Peyer's patch (tissue), 4 donors: ENCODE data around the gene HLA-DOA. TPM values are rescaled to one million over a fixed set of nuclear protein-coding genes. Genes with fewer than 3 reads are reported as not detected.

ENCODE experiments used
- DNase-seq, 3 donors: peaks; one replicate each; pipeline ENCODE4 v3.0.0-alpha.2; 2017 to 2019
- H3K27ac ChIP-seq, 4 donors: fragments of 200-600 bp; sonication (generic); one replicate each; pipeline ENCODE4 v1.5.1; 2016 to 2019
- H3K27me3 ChIP-seq, 2 donors: fragments of 200-600 bp; sonication (generic); one replicate each; pipeline ENCODE4 v1.5.1; 2019
- H3K36me3 ChIP-seq, 3 donors: fragments of 200-600 bp; sonication (generic); one replicate each; pipeline ENCODE4 v1.5.1; 2016 to 2019
- H3K4me1 ChIP-seq, 4 donors: fragments of 200-600 bp; sonication (generic); one replicate each; pipeline ENCODE4 v1.5.1; 2016 to 2019
- H3K4me3 ChIP-seq, 4 donors: fragments of 200-600 bp; sonication (generic); 1 replicate in 3 of 4; 2 replicates in 1 of 4; pipeline ENCODE4 v1.5.1; 2016 to 2019; ENCODE audit warnings: mild to moderate bottlenecking in 1 of 4
- H3K9me3 ChIP-seq, 4 donors: fragments of 200-600 bp; sonication (generic); one replicate each; pipeline ENCODE4 v1.5.1; 2016 to 2019; ENCODE audit warnings: mild to moderate bottlenecking in 1 of 4
- POLR2A ChIP-seq, 2 donors: fragments of 450-650 bp; IDR thresholded peaks; one replicate each; pipeline ENCODE4 v1.5.1; 2017; ENCODE audit warnings: antibody characterized with exemption in 2 of 2, mild to moderate bottlenecking in 2 of 2, moderate library complexity in 2 of 2
- total RNA-seq, 4 donors: library from RNA; depleted of rRNA; stranded (reverse); fragments of >200 nt; gene quantifications; one replicate each; pipeline ENCODE4 v1.1.0, GENCODE V29; 2016
- TF ChIP-seq, protein P1 (sequence below), 6 experiments: fragments of 450-650 bp in 4 of 6; fragments of 200-600 bp in 2 of 6; sonication (generic) in 1 of 6; IDR thresholded peaks; one replicate each; pipeline ENCODE4 v1.5.1; 2017 to 2019; ENCODE audit warnings: antibody characterized with exemption in 6 of 6, mild to moderate bottlenecking in 3 of 6, moderate library complexity in 1 of 6

HLA-DOA gene
- total RNA-seq, 4 donors from 2014 or later = 0.95 to 26.4 (median 1.5) TPM; not detected in 1

DNA sequence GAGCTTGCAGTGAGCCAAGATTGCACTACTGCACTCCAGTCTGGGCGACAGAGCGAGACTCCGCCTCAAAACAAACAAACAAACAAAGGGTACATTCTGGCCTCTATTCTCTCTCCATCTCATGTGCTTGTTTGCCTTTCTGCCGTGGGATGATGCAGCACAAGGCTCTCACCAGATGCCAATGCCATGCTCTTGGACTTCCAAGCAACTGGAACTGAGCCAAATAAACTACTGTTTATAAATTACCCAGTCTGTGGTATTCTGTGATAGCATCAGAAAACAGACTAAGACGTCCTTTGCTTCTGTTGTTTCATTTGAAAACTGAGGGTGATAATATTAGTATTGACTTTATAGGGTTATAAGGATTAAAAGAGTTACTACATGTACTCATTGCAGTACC, 44.6 kb downstream of the HLA-DOA start:
- Histone ChIP-seq H3K27me3 (no peaks in the 10 kb centered on the region), H3K27ac (no peak overlapping the region), H3K9me3 (no peaks in the 10 kb centered on the region), H3K4me3 (no peak overlapping the region), H3K4me1 (peaks cover 0 to 28% (median 3%) of the 10 kb centered on the region in 4 donors), H3K36me3 (no peaks in the 10 kb centered on the region)
- DNase-seq = no peak
- TF ChIP-seq, protein P1, sequence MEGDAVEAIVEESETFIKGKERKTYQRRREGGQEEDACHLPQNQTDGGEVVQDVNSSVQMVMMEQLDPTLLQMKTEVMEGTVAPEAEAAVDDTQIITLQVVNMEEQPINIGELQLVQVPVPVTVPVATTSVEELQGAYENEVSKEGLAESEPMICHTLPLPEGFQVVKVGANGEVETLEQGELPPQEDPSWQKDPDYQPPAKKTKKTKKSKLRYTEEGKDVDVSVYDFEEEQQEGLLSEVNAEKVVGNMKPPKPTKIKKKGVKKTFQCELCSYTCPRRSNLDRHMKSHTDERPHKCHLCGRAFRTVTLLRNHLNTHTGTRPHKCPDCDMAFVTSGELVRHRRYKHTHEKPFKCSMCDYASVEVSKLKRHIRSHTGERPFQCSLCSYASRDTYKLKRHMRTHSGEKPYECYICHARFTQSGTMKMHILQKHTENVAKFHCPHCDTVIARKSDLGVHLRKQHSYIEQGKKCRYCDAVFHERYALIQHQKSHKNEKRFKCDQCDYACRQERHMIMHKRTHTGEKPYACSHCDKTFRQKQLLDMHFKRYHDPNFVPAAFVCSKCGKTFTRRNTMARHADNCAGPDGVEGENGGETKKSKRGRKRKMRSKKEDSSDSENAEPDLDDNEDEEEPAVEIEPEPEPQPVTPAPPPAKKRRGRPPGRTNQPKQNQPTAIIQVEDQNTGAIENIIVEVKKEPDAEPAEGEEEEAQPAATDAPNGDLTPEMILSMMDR (IDR thresholded peaks at IDR 0.05) = no peak
- TF ChIP-seq POLR2A (IDR thresholded peaks at IDR 0.05) = no peak

DNA sequence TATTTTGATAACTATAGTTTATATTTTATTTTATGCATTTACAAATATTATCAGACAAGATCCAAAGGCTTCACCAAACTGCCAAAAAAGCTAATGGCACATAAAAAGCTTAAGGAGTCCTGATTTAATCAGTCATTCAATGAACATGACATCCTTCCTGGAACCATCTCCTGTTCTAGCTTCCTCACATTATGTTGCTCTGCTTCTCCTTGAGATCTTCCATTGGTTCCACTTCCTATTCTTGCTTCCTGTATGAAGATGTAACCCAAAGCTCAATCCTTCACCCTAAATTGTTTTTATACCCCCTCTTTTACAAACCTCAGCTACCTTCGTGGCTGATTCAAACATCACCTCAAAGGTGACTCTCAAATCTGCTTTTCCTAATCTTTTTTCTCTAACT, 45.5 kb downstream of the HLA-DOA start:
- no peaks in the 10 kb centered on the region for H3K27me3 ChIP-seq
- H3K9me3 ChIP-seq = no peaks in the 10 kb centered on the region
- H3K4me1 ChIP-seq = peaks cover 0 to 28% (median 3%) of the 10 kb centered on the region in 4 donors
- H3K4me3 ChIP-seq = no peak overlapping the region
- TF ChIP-seq POLR2A (IDR thresholded peaks at IDR 0.05) = no peak
- TF ChIP-seq, protein P1 (IDR thresholded peaks at IDR 0.05) = no peak
- H3K27ac ChIP-seq = no peak overlapping the region
- no peaks in the 10 kb centered on the region for H3K36me3 ChIP-seq
- no peak for DNase-seq

DNA sequence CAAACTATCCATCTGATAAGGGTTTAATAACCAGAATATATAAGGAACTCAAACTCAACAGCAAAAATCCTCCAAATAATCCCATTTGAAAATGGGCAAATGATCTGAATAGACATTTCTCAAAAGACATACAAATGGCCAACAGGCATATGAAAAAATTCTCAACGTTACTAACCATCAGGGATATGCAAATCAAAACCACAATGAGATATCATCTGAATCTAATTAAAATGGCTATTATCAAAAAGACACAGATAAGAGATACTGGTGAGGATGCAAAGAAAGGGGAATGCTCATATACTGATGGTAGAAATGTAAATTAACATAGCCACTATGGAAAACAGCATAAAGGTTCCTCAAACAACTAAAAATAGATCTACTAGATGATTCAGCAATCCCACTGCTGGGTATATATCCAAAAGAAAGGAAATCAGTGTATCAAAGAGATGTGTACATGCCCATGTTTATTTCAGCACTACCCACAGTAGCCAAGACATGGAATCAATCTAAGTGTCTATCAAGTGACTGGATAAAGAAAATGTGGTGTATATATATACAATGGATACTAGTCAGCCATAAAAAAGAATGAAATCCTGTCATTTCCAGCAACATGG, 47.1 kb downstream of the HLA-DOA start:
- H3K4me3 ChIP-seq = no peak overlapping the region
- H3K27me3 ChIP-seq = no peaks in the 10 kb centered on the region
- TF ChIP-seq, protein P1 (IDR thresholded peaks at IDR 0.05) = no peak
- no peak for TF ChIP-seq POLR2A (IDR thresholded peaks at IDR 0.05)
- no peak overlapping the region for H3K27ac ChIP-seq
- H3K9me3 ChIP-seq = no peaks in the 10 kb centered on the region
- no peak for DNase-seq
- peaks cover 0 to 26% (median 3%) of the 10 kb centered on the region in 4 donors for H3K4me1 ChIP-seq
- H3K36me3 ChIP-seq = no peaks in the 10 kb centered on the region

DNA sequence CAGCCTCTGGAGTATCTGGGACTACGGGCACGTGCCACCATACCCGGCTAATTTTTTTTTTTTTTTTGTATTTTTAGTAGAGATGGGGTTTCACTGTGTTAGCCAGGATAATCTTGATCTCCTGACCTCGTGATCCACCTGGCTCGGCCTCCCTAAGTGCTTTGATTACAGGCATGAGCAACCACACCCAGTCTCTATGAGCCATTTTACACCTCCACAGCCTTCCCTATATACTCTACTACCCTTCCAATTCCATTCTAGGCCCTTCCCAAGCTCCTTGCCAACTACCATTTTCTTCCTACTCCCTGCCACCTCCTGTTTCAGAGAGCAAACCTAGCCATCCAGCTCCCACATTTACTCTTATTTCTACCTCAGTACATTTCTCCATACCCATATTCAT, 48.8 kb downstream of the HLA-DOA start:
- H3K9me3 ChIP-seq = no peaks in the 10 kb centered on the region
- H3K27ac ChIP-seq = no peak overlapping the region
- H3K4me1 ChIP-seq = peaks cover 0 to 9% (median 0%) of the 10 kb centered on the region in 4 donors
- H3K27me3 ChIP-seq = no peaks in the 10 kb centered on the region
- TF ChIP-seq, protein P1 (IDR thresholded peaks at IDR 0.05) = no peak
- no peak for TF ChIP-seq POLR2A (IDR thresholded peaks at IDR 0.05)
- H3K36me3 ChIP-seq = no peaks in the 10 kb centered on the region
- no peak for DNase-seq
- no peak overlapping the region for H3K4me3 ChIP-seq

DNA sequence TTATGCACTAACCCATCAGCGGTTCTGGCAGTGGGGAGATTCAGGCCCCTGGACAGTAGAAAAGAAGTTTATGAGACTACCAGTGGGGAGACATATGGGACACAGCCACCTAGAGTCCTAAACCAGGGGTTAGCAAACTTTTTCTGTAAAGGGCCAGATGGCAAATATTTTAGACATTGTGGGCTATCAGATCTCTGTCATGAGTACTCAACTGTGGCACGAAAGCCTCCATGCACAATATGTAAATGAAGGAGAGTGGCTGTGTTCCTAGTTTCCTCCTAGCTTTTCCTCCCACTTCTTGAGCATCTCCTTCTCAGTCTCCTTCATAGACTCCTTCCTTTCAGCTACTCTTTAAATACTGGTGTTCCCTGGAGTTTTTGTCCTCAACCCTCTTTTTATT, 53.2 kb downstream of the HLA-DOA start:
- Histone ChIP-seq H3K4me1 (peaks cover 0 to 14% (median 5%) of the 10 kb centered on the region in 4 donors), H3K4me3 (no peak overlapping the region), H3K27ac (no peak overlapping the region), H3K36me3 (no peaks in the 10 kb centered on the region), H3K27me3 (no peaks in the 10 kb centered on the region), H3K9me3 (no peaks in the 10 kb centered on the region)
- no peak for DNase-seq
- no peak for TF ChIP-seq POLR2A (IDR thresholded peaks at IDR 0.05)
- TF ChIP-seq, protein P1 (IDR thresholded peaks at IDR 0.05) = no peak
